ENCODE results near the gene ADAM19.

The ADAM19 gene

GRCh38 chr5:157540707-157541446 is 34.7 kb downstream of the ADAM19 start:
- Mint-ChIP-seq H3K4me1 (peaks cover 18% of the 10 kb centered on the region), H3K4me3 (no peak overlapping the region)
- no peak for DNase-seq

GRCh38 chr5:157540124-157540523 is 35.5 kb downstream of the ADAM19 start:
- Mint-ChIP-seq H3K4me1 (peaks cover 18% of the 10 kb centered on the region), H3K36me3 (ENCODE audit: low read depth) (peaks cover 15% of the 10 kb centered on the region), H3K27ac (no peak overlapping the region), H3K4me3 (no peak overlapping the region), H3K27me3 (ENCODE audit: low read depth, poor library complexity) (no peaks in the 10 kb centered on the region), H3K9me3 (no peaks in the 10 kb centered on the region)
- TF ChIP-seq, protein P1, sequence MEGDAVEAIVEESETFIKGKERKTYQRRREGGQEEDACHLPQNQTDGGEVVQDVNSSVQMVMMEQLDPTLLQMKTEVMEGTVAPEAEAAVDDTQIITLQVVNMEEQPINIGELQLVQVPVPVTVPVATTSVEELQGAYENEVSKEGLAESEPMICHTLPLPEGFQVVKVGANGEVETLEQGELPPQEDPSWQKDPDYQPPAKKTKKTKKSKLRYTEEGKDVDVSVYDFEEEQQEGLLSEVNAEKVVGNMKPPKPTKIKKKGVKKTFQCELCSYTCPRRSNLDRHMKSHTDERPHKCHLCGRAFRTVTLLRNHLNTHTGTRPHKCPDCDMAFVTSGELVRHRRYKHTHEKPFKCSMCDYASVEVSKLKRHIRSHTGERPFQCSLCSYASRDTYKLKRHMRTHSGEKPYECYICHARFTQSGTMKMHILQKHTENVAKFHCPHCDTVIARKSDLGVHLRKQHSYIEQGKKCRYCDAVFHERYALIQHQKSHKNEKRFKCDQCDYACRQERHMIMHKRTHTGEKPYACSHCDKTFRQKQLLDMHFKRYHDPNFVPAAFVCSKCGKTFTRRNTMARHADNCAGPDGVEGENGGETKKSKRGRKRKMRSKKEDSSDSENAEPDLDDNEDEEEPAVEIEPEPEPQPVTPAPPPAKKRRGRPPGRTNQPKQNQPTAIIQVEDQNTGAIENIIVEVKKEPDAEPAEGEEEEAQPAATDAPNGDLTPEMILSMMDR (IDR thresholded peaks at IDR 0.05), result no peak
- DNase-seq, result no peak

More at GRCh38 chr5:157540707-157541446, 34.7 kb downstream of the ADAM19 start:
- H3K9me3 Mint-ChIP-seq, result no peaks in the 10 kb centered on the region
- H3K27me3 Mint-ChIP-seq (ENCODE audit: low read depth, poor library complexity), result no peaks in the 10 kb centered on the region
- peaks cover 8% of the 10 kb centered on the region for H3K36me3 Mint-ChIP-seq (ENCODE audit: low read depth)
- TF ChIP-seq, protein P1 (IDR thresholded peaks at IDR 0.05), result no peak
- H3K27ac Mint-ChIP-seq, result peak overlapping the region; percentile 38

- Mint-ChIP-seq H3K27me3 (ENCODE audit: low read depth, poor library complexity) (no peaks in the 10 kb centered on the region), H3K9me3 (no peaks in the 10 kb centered on the region), H3K4me3 (no peak overlapping the region), H3K4me1 (peaks cover 18% of the 10 kb centered on the region), H3K27ac (no peak overlapping the region), H3K36me3 (ENCODE audit: low read depth) (peaks cover 15% of the 10 kb centered on the region)
- TF ChIP-seq, protein P1 (IDR thresholded peaks at IDR 0.05), result no peak
- no peak for DNase-seq
These were observed 36.0 kb downstream of the ADAM19 start for GRCh38 chr5:157539503-157540022.

GRCh38 chr5:157538311-157538710 is 37.3 kb downstream of the ADAM19 start:
- peaks cover 15% of the 10 kb centered on the region for H3K36me3 Mint-ChIP-seq (ENCODE audit: low read depth)

DNA sequence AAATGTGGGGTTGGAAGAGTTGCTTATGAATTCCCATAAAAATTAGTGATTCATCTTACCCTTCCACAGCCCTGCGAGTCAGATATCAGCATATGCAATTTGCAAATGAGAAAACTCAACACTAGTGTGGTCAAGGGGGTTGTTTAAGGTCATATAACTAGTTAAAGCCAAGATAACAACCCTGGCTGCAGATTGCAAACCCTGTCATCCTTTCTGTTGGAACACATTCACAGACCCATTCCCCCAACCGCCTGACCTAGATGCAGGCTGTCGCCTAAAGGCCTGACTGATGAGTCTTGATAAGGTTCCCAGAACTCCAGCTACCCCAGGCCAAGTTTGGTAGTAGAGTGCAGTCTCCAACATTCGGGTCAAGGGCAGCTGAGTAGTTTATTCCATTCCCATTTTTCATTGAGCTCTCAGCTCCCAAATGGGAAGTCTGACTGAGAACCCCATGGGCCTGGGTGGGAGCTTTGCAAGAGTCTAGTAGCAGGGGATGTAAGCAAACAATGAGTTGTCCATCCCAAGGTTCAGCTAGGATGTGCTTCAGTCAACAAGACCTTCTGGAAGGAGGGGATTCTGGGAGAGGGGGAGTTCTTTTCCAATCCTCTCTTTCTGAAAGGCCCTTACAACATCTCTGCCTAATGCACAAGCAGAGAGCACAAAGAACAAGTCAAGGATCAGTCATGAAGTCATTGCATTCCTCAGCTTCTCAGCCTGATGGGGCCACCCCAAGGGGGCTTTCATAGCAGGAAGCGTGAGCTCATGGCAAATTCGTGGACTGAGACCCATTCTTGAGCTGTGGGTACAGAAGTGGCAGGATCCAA is 40.3 kb downstream of the ADAM19 start:
- peaks cover 32% of the 10 kb centered on the region for H3K36me3 Mint-ChIP-seq (ENCODE audit: low read depth)
- TF ChIP-seq, protein P1 (IDR thresholded peaks at IDR 0.05), result no peak
- no peak for DNase-seq
- H3K4me3 Mint-ChIP-seq, result no peak overlapping the region
- H3K9me3 Mint-ChIP-seq, result no peaks in the 10 kb centered on the region
- no peak overlapping the region for H3K27ac Mint-ChIP-seq
- H3K27me3 Mint-ChIP-seq (ENCODE audit: low read depth, poor library complexity), result no peaks in the 10 kb centered on the region
- H3K4me1 Mint-ChIP-seq, result no peaks in the 10 kb centered on the region

More at GRCh38 chr5:157538311-157538710, 37.3 kb downstream of the ADAM19 start:
- Mint-ChIP-seq H3K27ac (no peak overlapping the region), H3K27me3 (ENCODE audit: low read depth, poor library complexity) (no peaks in the 10 kb centered on the region), H3K4me3 (no peak overlapping the region), H3K9me3 (no peaks in the 10 kb centered on the region), H3K4me1 (peaks cover 18% of the 10 kb centered on the region)
- TF ChIP-seq, protein P1 (IDR thresholded peaks at IDR 0.05), result no peak
- no peak for DNase-seq
